Ovary (tissue), 3 donors: ENCODE data around the gene GLDN.

Experiments
- EP300 ChIP-seq: sonication (generic); formaldehyde crosslinking; IDR thresholded peaks from one replicate; pipeline ENCODE4 v1.6.1; 2017; ENCODE audit warnings: antibody characterized with exemption
- POLR2A ChIP-seq: fragments of 450-650 bp; IDR thresholded peaks from one replicate; pipeline ENCODE4 v1.6.1; 2017; ENCODE audit warnings: antibody characterized with exemption, mild to moderate bottlenecking, moderate library complexity
- TF ChIP-seq, protein P1 (sequence below), 3 donors: fragments of 450-650 bp in 2 of 3; fragments of 200-600 bp in 1 of 3; IDR thresholded peaks; one replicate each; pipeline versions ENCODE4 v1.5.1 to v1.8.0; 2016 to 2022; ENCODE audit warnings: antibody characterized with exemption in 3 of 3, mild to moderate bottlenecking in 1 of 3
- donor health status: DM: no; HTN: no; CAD: no.

GRCh38 chr15:51390966-51391422 lies 49.5 kb downstream of the GLDN start:
- TF ChIP-seq POLR2A = no peak
- TF ChIP-seq, protein P1, sequence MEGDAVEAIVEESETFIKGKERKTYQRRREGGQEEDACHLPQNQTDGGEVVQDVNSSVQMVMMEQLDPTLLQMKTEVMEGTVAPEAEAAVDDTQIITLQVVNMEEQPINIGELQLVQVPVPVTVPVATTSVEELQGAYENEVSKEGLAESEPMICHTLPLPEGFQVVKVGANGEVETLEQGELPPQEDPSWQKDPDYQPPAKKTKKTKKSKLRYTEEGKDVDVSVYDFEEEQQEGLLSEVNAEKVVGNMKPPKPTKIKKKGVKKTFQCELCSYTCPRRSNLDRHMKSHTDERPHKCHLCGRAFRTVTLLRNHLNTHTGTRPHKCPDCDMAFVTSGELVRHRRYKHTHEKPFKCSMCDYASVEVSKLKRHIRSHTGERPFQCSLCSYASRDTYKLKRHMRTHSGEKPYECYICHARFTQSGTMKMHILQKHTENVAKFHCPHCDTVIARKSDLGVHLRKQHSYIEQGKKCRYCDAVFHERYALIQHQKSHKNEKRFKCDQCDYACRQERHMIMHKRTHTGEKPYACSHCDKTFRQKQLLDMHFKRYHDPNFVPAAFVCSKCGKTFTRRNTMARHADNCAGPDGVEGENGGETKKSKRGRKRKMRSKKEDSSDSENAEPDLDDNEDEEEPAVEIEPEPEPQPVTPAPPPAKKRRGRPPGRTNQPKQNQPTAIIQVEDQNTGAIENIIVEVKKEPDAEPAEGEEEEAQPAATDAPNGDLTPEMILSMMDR (IDR thresholded peaks at IDR 0.05) = no peak
- no peak for TF ChIP-seq EP300
